ENCODE measurements around the gene TEN1. TPM values are rescaled to one million over a fixed set of nuclear protein-coding genes. Genes with fewer than 3 reads are reported as not detected.

Gene TEN1
- total and polyA plus RNA-seq, 2 of the 13 experiments (the other 11 are each of a cell fraction or from before 2014, with no cell fraction given): 18.0 to 21.3 TPM

- TF ChIP-seq ZNF646 (CRISPR knock-in tag; IDR thresholded peaks at IDR 0.05): 0 out of 2 replicates have a peak, but pooled peaks have one; percentile 32
- TF ChIP-seq ZNF274 (CRISPR knock-in tag; IDR thresholded peaks at IDR 0.05): peak; percentile 90
- TF ChIP-seq ZBTB25 (CRISPR knock-in tag; IDR thresholded peaks at IDR 0.05): peak; percentile 91
- peak; percentile 82 for TF ChIP-seq HNF1B (CRISPR knock-in tag; IDR thresholded peaks at IDR 0.05)
- TF ChIP-seq CERS6 (CRISPR knock-in tag; IDR thresholded peaks at IDR 0.05): peak; percentile 31; the same call in 1 of the 2 replicates
- 0 out of 2 replicates have a peak, but pooled peaks have one; percentile 51 for TF ChIP-seq ZNF264 (CRISPR knock-in tag; IDR thresholded peaks at IDR 0.05)
- TF ChIP-seq PRDM10 (CRISPR knock-in tag; IDR thresholded peaks at IDR 0.05; ENCODE audit: low read depth): peak; percentile 47; the same call in 1 of the 2 replicates
- peak; percentile 80 for TF ChIP-seq ZNF607 (CRISPR knock-in tag; IDR thresholded peaks at IDR 0.05; ENCODE audit: borderline replicate concordance)
- no peak for TF ChIP-seq ZNF737 (CRISPR knock-in tag; IDR thresholded peaks at IDR 0.05; ENCODE audit: borderline replicate concordance)
- TF ChIP-seq RELA (CRISPR knock-in tag; IDR thresholded peaks at IDR 0.05): peak; percentile 91; the same call in 1 of the 2 replicates
- TF ChIP-seq TSC22D2 (CRISPR knock-in tag; IDR thresholded peaks at IDR 0.05; ENCODE audit: borderline replicate concordance): peak; percentile 99
- TF ChIP-seq ZNF451 (CRISPR knock-in tag; IDR thresholded peaks at IDR 0.05): peak; percentile 83; the same call in 1 of the 2 replicates
- TF ChIP-seq PHF20 (CRISPR knock-in tag; IDR thresholded peaks at IDR 0.05): peak; percentile 70; the same call in 1 of the 2 replicates
Observed at GRCh38 chr17:75940727-75941441, 38.2 kb upstream of the TEN1 start, which contains the start of gene FBF1 (continued).

All from HepG2 (cell line).